ENCODE results near the gene DGKI.
A peak's percentile ranks its signal among the peaks of the same experiment; 100 is the strongest.

Gene DGKI

GRCh38 chr7:137606061-137606674 lies 240.6 kb downstream of the DGKI start:
- no peak overlapping the region for H3K4me3 ChIP-seq (replicated peaks in 1 of 2; ENCODE audit: low read depth in 2 of 2, low read length in 2 of 2)
- DNase-seq (ENCODE audit: low read depth in 2 of 2) = peak; percentile 80 to 84
- peak; percentile 28 for TF ChIP-seq CTCF (IDR thresholded peaks at IDR 0.05; ENCODE audit: low read depth, low read length)

- no peak for TF ChIP-seq CTCF (IDR thresholded peaks at IDR 0.05; ENCODE audit: low read depth, low read length)
- no peak for DNase-seq (ENCODE audit: low read depth in 2 of 2)
- no peak overlapping the region for H3K4me3 ChIP-seq (replicated peaks in 1 of 2; ENCODE audit: low read depth in 2 of 2, low read length in 2 of 2)
Observed at GRCh38 chr7:137603043-137603442, 243.7 kb downstream of the DGKI start.

GRCh38 chr7:137601642-137602041 lies 245.1 kb downstream of the DGKI start:
- DNase-seq (ENCODE audit: low read depth in 2 of 2) = no peak
- no peak overlapping the region for H3K4me3 ChIP-seq (replicated peaks in 1 of 2; ENCODE audit: low read depth in 2 of 2, low read length in 2 of 2)
- no peak for TF ChIP-seq CTCF (IDR thresholded peaks at IDR 0.05; ENCODE audit: low read depth, low read length)

DNA sequence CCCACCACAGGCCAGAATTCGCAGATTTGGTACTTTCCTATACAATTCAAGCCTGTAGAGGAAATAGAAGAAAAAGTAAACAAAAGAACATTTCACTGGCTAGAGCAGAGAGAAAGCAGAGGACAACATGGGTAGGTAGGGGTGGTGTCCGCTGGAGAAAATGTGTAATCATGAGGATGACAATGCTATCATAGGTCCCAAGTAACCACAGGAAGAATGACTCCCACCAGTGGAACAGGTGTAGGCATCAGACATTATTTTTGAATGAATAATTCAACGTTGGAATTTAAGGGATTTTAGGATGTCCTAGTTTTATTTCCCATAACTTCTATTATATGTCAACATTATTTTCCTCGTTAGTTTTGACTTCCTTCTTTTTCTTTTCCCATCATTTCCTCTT lies 248.9 kb downstream of the DGKI start:
- no peak overlapping the region for H3K4me3 ChIP-seq (replicated peaks in 1 of 2; ENCODE audit: low read depth in 2 of 2, low read length in 2 of 2)
- DNase-seq (ENCODE audit: low read depth in 2 of 2) = peak in 1 of 2 donors; percentile 24
- no peak for TF ChIP-seq CTCF (IDR thresholded peaks at IDR 0.05; ENCODE audit: low read depth, low read length)

DNA sequence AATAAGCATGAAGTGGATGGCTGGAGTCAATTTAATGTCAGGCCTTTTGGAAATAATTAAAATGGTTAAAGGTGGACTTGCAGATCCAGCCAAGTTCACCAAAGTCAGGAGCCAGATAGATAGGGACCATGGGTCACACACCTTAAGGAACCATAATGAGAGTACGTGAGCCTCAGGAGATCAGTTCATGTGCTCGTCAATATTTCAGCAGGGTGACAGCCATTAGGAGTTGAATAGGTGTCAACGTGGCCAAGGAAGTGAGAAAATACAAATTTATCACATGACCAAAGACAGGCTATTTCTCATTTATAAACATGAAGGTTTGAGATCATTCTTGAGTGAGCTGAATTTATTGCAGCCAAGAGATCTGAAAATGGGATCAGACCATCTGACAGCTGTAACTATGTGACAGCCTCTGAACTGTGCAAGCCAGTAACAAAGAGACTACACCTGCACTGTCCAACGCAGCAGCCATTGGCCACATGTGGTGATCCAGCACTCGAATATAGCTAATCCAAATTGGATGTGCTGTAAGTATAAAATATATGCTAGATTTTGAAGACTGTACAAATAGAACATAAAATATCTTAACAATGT lies 253.6 kb downstream of the DGKI start:
- DNase-seq (ENCODE audit: low read depth in 2 of 2) = no peak
- H3K4me3 ChIP-seq (replicated peaks in 1 of 2; ENCODE audit: low read depth in 2 of 2, low read length in 2 of 2) = no peak overlapping the region
- no peak for TF ChIP-seq CTCF (IDR thresholded peaks at IDR 0.05; ENCODE audit: low read depth, low read length)

- peak; percentile 87 to 88 for DNase-seq (ENCODE audit: low read depth in 2 of 2)
- H3K4me3 ChIP-seq (replicated peaks in 1 of 2; ENCODE audit: low read depth in 2 of 2, low read length in 2 of 2) = no peak overlapping the region
- peak; percentile 81 for TF ChIP-seq CTCF (IDR thresholded peaks at IDR 0.05; ENCODE audit: low read depth, low read length)
Observed at GRCh38 chr7:137592232-137592896, 254.4 kb downstream of the DGKI start.

All from cardiac fibroblast (primary cell).